ENCODE data around the gene SHLD3.

DNA sequence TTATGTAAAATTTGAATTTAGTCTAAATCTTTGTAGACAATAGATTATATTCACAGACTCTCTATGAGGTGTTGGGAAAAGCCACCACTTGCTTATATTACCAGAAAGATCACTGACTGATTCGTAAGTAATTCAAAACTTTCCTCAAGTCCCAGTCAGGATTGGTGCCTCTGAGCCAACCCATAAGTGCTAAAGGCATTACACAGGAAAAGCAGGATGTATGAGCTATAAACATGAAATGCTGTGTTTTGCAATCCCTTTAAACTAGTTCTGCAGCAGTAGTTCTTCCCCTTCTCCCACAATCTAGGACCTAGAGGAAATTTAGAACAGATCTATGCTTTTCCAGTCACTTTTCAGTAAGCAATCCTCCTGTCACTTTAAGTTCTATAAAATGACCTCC, 48.0 kb downstream of the SHLD3 start:
- TF ChIP-seq GABPA (IDR thresholded peaks at IDR 0.05; ENCODE audit: low read depth) (no peak), SIN3A (IDR thresholded peaks at IDR 0.05; ENCODE audit: borderline replicate concordance, low read depth, low read length) (no peak), EP300 (IDR thresholded peaks at IDR 0.05; ENCODE audit: borderline replicate concordance in 1 of 2, low read depth in 1 of 2, low read length in 1 of 2) (no peak), FOXM1 (IDR thresholded peaks at IDR 0.05; ENCODE audit: low read depth) (no peak), RXRA (IDR thresholded peaks at IDR 0.05; ENCODE audit: borderline replicate concordance, low read depth) (no peak), GATA2 (CRISPR knock-in tag; IDR thresholded peaks at IDR 0.05) (no peak), RAD21 (IDR thresholded peaks at IDR 0.05; ENCODE audit: low read length) (no peak)
- TF ChIP-seq, protein P1, sequence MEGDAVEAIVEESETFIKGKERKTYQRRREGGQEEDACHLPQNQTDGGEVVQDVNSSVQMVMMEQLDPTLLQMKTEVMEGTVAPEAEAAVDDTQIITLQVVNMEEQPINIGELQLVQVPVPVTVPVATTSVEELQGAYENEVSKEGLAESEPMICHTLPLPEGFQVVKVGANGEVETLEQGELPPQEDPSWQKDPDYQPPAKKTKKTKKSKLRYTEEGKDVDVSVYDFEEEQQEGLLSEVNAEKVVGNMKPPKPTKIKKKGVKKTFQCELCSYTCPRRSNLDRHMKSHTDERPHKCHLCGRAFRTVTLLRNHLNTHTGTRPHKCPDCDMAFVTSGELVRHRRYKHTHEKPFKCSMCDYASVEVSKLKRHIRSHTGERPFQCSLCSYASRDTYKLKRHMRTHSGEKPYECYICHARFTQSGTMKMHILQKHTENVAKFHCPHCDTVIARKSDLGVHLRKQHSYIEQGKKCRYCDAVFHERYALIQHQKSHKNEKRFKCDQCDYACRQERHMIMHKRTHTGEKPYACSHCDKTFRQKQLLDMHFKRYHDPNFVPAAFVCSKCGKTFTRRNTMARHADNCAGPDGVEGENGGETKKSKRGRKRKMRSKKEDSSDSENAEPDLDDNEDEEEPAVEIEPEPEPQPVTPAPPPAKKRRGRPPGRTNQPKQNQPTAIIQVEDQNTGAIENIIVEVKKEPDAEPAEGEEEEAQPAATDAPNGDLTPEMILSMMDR (IDR thresholded peaks at IDR 0.05) = no peak

All from SK-N-SH (cell line).